HFF-Myc (cell line): ENCODE measurements around the gene SPATA13.

Experiments
- DNase-seq: peaks from one replicate; pipeline ENCODE4 v3.0.0-alpha.2; 2011; ENCODE audit warnings: low read depth; ENCODE audit errors: extremely low read depth
- H3K4me3 ChIP-seq: replicated peaks from 2 replicates; pipeline ENCODE4 v1.5.1; 2011; ENCODE audit warnings: low read depth, mild to moderate bottlenecking, control low read depth, low read length
- CTCF ChIP-seq: IDR thresholded peaks from 2 replicates; pipeline ENCODE4 v1.5.1; 2012; ENCODE audit warnings: mild to moderate bottlenecking, low read depth, low read length, control low read depth; ENCODE audit errors: missing control alignments

The SPATA13 gene

DNA sequence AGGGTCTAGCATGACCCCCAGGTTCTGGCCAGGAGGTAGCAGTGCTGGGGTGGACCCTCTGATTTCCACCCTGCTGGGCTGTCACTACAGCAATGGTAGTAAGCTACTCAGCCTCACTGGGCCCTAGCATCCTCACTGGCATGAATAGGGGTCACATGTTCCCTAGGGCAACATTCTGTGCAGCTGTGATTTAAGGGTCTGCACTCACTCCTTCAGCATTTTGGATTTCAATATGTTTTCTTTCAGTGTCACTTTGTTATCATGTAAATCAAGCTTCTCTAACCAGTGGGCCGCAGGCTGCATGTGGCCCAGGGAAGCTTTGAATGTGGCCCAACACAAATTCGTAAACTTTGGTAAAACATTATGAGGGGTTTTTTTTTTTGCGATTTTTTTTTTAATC, 57.8 kb downstream of the SPATA13 start:
- H3K4me3 ChIP-seq, result no peak overlapping the region
- no peak for DNase-seq
- TF ChIP-seq CTCF, result no peak

- no peak for DNase-seq
- TF ChIP-seq CTCF, result no peak
- H3K4me3 ChIP-seq, result no peak overlapping the region
Measured at GRCh38 chr13:24218977-24219376, 58.5 kb downstream of the SPATA13 start.

GRCh38 chr13:24220086-24220703, 59.7 kb downstream of the SPATA13 start:
- no peak overlapping the region for H3K4me3 ChIP-seq
- TF ChIP-seq CTCF, result peak; percentile 66
- peak; percentile 75 for DNase-seq

DNA sequence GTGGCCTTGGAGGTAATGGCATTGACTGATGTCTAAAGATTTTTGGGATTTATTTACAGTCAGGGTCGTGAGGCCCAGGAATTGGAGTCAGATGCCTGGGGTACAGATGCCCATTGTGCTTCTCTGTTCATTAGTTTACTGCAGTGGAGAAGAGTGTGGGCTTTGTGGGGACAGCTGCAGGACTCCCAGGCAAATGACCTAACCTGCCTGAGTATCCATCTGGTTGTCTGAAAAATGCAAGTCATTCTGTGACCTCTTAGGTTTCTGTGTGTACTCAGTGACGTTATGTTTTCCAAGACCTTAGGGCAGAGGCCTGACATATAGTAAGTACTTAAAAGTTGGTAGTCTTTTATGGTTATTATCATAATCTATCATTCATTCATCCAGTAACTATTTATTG, 60.5 kb downstream of the SPATA13 start:
- TF ChIP-seq CTCF, result no peak
- DNase-seq, result no peak
- no peak overlapping the region for H3K4me3 ChIP-seq

GRCh38 chr13:24222756-24223155, 62.2 kb downstream of the SPATA13 start:
- H3K4me3 ChIP-seq, result no peak overlapping the region
- DNase-seq, result no peak
- TF ChIP-seq CTCF, result no peak

DNA sequence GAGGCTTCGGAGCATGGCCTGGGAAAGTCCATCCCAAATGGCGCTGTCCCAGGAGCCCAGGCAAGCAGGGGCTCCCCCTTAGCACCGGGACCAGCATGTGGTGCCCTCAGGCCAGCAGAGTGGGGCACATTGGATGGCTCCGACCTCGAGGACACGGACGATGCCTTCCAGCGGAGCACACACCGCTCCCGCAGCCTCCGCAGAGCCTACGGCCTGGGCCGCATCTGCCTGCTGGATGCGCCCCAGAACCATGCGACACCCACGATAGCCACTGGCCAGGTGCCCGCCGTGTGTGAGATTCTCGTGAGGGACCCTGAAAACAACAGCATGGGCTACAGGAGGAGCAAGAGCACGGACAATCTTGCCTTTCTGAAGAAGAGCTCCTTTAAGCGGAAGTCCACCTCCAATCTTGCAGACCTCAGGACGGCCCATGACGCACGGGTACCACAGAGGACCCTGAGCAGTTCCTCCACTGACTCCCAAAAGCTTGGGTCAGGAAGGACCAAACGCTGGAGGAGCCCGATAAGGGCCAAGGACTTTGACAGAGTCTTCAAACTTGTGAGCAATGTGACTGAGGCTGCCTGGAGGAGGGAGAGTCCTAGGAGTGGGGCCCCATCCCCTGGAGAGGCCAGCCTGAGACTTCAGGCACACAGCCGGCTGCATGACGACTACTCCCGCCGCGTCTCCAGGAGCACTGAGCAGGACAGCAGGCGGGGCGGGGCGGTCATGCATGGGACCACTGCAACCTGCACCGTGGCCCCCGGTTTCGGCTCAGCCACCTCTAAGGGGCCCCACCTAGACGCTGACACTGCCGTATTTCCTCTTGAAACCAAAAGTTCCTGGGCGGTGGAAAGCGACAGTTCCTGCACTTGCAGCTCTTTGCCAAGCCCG, 63.1 kb downstream of the SPATA13 start:
- no peak for DNase-seq
- no peak overlapping the region for H3K4me3 ChIP-seq
- no peak for TF ChIP-seq CTCF
